ENCODE measurements around the gene SUSD1.

Gene SUSD1

GRCh38 chr9:112063151-112063550 is 111.9 kb downstream of the SUSD1 start:
- DNase-seq = no peak

- peak; percentile 26 for DNase-seq
These were observed 113.9 kb downstream of the SUSD1 start for GRCh38 chr9:112061152-112061740.

GRCh38 chr9:112059966-112060320 is 115.2 kb downstream of the SUSD1 start:
- no peak for DNase-seq

DNA sequence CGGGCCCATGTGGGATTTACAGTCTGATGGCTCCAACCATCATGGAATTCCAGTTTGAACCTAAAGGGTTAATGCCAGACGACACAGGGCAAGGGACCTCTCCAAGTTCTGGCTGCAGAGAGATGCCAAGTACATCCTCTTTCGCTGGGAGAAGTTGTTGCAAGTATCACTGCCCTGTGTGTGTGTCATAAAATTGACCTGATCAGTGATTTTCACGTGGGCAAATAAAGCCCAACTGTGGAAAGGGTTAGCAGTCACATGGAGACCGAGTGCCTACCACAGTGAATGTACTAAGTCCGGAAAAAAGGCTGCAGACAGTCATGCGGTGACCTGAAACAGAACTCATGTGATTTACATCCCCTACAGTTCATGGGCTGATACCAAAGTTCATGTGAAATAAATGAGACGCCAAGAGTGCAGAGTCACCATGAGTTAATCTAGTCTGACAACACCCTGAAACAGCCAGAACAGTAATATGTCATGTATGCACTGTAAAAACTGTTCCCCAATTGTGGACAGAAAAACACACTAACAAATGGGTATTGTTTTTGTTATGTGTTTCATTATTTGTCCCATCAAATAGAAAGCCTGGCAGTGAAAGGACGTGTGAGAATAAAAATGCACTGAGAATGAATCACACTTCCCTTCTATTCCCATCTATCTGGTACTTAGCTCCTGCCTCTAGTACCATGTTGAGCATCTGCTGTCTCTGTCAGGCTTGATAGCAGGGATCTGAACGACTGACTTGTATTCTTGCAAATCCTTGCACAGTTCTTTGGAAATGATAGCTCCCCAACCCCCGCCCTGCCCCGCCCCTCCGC is 115.7 kb downstream of the SUSD1 start:
- no peak for DNase-seq

GRCh38 chr9:112056996-112057395 is 118.1 kb downstream of the SUSD1 start:
- no peak for DNase-seq

DNA sequence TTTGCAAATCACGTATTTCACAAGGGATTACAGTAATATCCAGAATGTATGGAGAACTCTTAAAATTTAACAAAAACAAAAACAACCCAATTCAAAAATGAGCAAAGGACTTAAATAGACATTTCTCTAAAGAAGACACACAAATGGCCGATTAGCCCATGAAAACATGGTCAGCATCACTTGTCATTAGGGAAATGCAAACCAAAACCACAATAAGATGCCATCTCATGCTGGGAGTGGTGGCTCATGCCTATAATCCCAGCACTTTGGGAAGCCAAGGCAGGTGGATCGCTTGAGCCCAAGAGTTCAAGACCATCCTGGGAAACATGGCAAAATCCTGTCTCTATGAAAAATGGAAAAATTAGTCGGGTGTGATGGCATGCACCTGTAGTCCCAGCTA is 120.2 kb downstream of the SUSD1 start:
- no peak for DNase-seq

- no peak for DNase-seq
These were observed 123.3 kb downstream of the SUSD1 start for GRCh38 chr9:112051812-112052211.

DNA sequence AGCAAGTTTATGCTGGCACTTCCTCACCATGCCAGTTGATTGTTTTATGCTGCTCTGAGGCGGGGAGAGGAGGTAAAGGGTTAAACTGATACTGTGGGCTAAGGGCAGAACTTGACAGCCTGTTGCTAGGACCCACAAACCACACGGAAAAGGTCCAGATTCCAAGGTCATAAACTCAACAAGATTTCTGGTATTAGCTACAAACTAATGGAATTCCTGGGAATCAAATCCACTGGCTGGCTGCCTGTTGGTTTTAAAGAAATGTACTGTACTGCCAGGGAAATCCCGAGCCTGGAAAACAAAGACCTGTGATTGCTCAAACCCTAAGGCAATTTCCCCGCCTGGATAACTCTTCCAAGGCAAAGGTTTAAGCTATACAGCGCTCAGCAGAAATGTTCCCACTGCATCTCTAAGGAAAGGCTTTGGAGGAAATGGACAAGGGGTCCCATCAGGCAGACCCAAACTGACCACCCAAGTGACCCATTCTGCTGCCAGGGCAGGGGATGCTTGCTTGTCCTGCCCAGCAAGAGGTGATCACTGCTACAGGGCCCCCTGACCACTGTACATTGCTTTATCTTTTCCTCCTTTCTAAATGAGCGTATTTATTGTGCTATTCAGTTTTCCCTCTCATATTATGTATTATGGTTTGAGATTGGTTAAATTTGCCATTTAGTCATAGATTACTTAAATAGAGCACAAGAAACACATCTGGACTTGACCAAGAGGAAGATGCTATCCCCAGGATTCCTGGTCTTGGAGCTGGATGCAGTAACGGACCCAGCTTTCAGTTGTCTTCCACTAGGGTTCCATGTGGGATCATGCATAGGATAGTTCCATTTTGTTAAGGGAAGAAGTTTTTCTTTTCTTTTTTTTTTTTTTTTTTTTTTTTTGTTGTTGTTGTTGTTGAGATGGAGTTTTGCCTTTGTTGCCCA is 124.3 kb downstream of the SUSD1 start:
- DNase-seq = no peak

DNA sequence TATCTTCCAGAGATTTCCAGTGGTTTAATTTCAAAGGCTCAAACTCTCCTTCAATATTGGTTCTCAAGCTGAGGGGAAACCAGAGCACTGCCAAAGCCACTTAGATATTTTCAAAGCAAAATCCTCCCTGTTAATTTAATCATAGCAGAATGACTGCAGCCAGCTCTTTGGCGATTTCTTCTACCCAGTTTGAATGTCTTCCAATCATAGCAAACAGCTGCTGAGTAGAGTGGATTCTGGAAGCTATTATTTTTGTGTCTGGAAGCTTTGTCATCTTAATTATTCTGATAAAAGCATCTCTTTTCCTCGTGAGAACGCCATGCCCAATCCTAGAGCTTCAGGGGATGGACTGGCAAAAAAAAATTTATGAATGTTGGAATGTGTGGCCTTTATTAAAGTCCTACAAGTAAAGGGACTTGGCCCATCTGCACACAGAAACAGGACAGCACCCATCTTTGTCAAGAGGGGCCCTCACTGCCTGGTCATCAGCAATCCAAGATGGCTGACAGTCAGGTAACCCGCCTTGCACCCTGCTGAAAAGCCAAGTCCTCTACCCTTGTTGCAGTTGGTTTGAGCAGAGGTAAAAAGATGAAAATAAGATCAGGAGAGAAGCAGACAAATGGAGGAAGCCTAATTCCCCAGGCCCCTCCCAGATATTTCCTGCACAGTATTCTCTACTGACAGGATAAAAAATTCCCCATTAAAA is 125.1 kb downstream of the SUSD1 start:
- DNase-seq = no peak

GRCh38 chr9:112048924-112049691 is 126.0 kb downstream of the SUSD1 start:
- no peak for DNase-seq

DNA sequence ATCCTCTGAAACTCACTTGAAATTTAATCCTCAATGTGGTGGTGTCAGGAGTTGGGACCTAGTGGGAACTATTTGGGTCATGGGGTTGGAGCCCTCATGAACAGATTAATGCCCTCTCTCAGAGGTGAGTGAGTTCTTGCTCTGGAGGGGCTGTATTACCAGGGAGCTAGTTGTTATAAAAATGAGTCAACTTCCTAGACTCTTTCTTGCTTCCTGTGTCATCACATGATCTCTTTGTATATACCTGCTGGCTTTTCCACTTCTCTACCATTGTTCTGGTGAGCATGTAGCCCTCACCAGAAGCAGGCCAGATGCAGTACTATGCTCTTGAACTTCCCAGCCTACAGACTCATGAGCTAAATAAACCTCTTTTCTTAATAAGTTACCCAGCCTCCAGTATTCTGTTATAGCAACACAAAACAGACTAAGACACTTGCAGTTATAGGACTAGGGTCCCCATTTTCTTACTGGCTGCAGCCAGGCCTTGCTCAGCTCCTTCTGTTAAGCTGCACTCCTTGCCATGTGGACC is 127.5 kb downstream of the SUSD1 start:
- no peak for DNase-seq

DNA sequence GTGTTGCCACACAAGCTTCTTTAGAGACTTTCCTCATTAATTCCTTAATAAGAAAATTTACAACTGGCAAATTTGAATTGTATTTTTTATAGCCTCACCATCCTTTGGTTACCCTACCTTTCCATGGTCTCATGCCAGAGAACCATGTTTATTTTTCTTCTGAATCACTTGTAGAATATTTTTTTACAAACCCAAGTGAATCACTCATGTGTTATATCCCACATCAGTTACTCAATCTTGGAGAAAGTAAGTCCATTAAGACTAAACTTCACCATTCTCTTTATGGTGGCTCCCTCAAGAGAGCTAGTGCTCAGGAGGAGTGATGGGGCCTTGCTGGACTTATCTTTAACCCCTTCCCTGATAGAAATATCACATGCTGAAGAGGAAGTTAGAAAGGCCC is 128.9 kb downstream of the SUSD1 start:
- no peak for DNase-seq

GRCh38 chr9:112044881-112045280 is 130.2 kb downstream of the SUSD1 start:
- no peak for DNase-seq

- no peak for DNase-seq
These were observed 130.9 kb downstream of the SUSD1 start for GRCh38 chr9:112044186-112044585.

DNA sequence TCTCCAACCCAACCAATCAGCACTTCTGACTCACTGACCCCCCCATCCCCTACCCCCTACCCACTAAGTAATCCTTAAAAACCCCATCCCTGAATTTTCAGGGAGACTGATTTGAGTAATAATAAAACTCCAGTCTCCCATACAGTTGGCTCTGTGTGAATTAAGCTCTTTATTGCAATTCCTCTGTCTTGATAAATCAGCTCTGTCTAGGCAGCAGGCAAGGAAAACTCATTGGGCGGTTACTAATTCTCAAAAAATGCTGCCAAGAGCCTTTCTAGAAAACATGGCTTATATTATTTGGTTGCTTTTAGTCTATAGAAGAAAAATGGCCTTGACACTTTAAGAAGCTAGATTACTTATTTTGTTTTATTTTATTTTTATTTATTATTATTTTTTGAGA is 131.7 kb downstream of the SUSD1 start:
- DNase-seq = no peak

- DNase-seq = no peak
These were observed 132.3 kb downstream of the SUSD1 start for GRCh38 chr9:112042769-112043168.

DNA sequence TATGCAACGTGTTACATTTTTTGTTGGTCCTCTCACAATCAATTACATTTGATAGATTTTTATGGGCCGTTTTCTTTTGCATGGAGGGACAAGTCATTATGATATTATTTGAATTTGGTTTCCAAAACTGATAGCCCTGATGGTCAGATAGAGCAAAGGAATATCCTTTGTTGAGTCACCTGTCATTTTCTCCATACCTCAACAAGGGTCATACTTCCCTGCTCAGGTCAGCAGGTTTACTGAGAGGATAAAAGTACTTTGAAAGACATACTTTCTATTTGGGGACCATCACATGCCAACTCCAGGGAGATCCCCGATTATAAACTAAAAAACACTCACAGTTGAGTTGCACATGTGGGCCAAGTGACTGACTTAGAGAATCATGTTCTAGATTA is 132.9 kb downstream of the SUSD1 start:
- DNase-seq = no peak

GRCh38 chr9:112041536-112042243 is 133.4 kb downstream of the SUSD1 start:
- no peak for DNase-seq

DNA sequence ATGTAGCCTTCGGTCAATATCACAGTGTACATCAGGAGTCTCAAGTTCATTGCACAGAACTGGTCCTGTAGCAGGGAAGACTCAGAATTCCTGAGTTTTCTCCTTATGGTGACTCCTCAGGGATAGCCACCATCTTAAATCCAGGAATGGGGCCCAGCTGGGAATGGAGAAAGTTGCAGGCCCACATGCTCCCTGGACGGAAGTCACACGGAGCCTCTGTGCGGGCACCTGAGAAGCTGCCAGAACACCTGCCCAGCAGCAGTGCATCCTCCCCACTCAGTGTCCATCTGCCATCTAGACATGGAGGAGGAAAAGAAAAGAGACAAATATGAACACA is 133.9 kb downstream of the SUSD1 start:
- no peak for DNase-seq

GRCh38 chr9:112038017-112038408 is 137.1 kb downstream of the SUSD1 start:
- DNase-seq = no peak

DNA sequence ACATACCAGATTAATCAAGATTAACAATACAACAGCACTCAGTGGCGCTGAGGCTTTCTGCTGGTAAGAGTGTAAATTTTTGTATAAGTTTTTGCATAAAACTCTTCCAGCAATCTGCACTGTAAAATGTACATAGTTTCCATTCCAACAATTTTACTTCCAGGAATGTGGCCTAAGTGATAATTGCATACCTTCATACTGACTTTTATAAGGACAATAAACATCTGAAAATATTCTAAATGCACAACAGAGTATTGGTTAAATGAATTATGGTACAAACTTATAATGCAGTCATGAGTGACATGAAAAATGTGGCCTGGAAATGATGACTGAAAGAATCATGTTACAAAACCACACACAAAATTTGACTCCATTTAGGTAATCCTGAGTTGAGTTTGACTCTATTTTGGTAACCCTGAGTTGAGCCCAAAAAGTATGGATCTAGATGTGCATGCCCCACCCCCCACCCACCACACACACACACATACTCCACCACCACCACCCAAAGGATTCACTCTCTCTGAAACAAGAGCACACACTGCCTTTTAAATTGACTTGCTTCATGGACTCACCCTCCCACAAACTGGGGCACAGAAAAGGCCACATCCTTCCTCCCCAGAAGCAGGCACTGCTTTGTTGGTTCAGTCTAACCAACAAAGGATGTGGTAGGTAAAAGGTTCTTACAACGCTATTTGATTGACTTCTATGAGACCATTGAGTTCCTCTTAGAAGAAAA is 137.6 kb downstream of the SUSD1 start:
- DNase-seq = peak; percentile 88
